GM13977 (cell line): ENCODE results near the gene FBXL15.
A peak's percentile ranks its signal among the peaks of the same experiment; 100 is the strongest.

Experiments used
- DNase-seq: peaks from one replicate; pipeline ENCODE4 v3.0.0; 2012; ENCODE audit warnings: low spot score
- in situ Hi-C: fragments of 300-500 bp; cut with MboI; formaldehyde crosslinking; loops from one replicate; pipeline ENCODE4 v1.12.0; 2022; ENCODE audit warnings: low sequenced_read_pairs, low pct_unique_long_range_greater_than_20kb, mixed read lengths, inconsistent platforms; ENCODE audit not compliant: unreplicated experiment
- TF ChIP-seq, protein P1 (sequence below): IDR thresholded peaks from 2 replicates; pipeline ENCODE4 v1.5.1; 2012; ENCODE audit warnings: mild to moderate bottlenecking, control low read depth; ENCODE audit not compliant: insufficient read depth; ENCODE audit errors: extremely low read depth, missing control alignments

Gene FBXL15

GRCh38 chr10:102429468-102429867 lies 8.8 kb downstream of the FBXL15 start:
- no peak for DNase-seq
- TF ChIP-seq, protein P1, sequence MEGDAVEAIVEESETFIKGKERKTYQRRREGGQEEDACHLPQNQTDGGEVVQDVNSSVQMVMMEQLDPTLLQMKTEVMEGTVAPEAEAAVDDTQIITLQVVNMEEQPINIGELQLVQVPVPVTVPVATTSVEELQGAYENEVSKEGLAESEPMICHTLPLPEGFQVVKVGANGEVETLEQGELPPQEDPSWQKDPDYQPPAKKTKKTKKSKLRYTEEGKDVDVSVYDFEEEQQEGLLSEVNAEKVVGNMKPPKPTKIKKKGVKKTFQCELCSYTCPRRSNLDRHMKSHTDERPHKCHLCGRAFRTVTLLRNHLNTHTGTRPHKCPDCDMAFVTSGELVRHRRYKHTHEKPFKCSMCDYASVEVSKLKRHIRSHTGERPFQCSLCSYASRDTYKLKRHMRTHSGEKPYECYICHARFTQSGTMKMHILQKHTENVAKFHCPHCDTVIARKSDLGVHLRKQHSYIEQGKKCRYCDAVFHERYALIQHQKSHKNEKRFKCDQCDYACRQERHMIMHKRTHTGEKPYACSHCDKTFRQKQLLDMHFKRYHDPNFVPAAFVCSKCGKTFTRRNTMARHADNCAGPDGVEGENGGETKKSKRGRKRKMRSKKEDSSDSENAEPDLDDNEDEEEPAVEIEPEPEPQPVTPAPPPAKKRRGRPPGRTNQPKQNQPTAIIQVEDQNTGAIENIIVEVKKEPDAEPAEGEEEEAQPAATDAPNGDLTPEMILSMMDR: no peak
- in situ Hi-C loops: no loop called here

GRCh38 chr10:102431452-102432124 lies 11.0 kb downstream of the FBXL15 start:
- in situ Hi-C loops: no loop called here
- TF ChIP-seq, protein P1: no peak
- DNase-seq: no peak

DNA sequence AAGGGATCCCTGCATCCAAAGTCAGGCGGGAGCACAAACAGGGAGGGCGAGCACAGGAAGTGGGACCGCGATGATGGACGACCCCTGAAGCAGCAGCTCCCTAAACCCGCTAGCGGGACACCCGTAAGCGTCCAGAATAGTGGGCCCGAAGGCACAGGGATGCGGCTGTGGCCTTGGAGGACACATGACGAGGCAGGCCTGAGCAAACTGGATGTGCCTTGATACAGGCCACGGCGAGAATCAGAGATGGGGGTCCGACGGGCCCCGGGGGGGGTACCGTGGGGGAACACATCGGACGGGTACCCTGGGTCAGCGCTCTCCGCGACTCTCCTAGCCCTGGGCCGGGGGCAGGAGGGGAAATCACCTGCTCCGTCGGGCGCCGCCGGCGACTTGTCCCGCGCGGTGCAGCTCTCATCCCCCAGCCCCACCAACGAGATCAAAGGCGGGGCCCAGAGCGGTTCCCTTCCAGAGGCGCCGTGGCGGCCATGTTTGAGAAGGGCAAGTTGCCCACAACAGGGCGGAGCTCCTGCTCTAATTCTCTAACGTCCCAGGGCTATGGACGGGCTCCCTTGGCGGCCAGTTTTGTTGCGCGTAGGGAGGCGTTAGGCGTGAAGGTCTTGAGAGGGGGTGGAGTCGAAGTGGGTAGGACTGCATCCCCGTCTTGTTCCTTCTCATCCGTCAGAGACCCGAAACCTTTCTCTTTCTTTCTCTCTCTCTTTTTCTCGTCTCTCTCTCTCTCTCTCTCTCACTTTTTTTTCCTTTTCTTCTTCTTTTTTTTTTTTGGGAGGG lies 11.7 kb downstream of the FBXL15 start, which contains the start of gene CUEDC2:
TSS of gene CUEDC2 (minus strand) at position 413 of the 789 bp plus-strand sequence. CDS start 7,386 bp downstream, outside the sequence.
- TF ChIP-seq, protein P1: peak; percentile 8

GRCh38 chr10:102433619-102434046 lies 13.0 kb downstream of the FBXL15 start:
- DNase-seq: no peak
- TF ChIP-seq, protein P1: no peak
- in situ Hi-C loops: no loop called here

More for the DNA sequence above, 11.7 kb downstream of the FBXL15 start, which contains the start of gene CUEDC2:
- peak; percentile 93 for DNase-seq
- in situ Hi-C loops: no loop called here

GRCh38 chr10:102434394-102435132 lies 13.9 kb downstream of the FBXL15 start:
- TF ChIP-seq, protein P1: no peak
- in situ Hi-C loops: no loop called here
- no peak for DNase-seq

GRCh38 chr10:102435133-102435497 lies 14.5 kb downstream of the FBXL15 start:
- TF ChIP-seq, protein P1: no peak
- in situ Hi-C loops: no loop called here
- no peak for DNase-seq
